ENCODE measurements around the gene DARS2. TPM values are rescaled to one million over a fixed set of nuclear protein-coding genes. Genes with fewer than 3 reads are reported as not detected.
"Not testable (repeated sequence)": the region's sequence is repeated elsewhere in the genome, so short reads cannot be mapped to it uniquely, and the experiment has no call there.

DARS2 gene
- total and polyA plus RNA-seq, 3 experiments from 2014 or later = 9.4 to 42.5 (median 39.4) TPM

- H3K4me1 ChIP-seq (ENCODE audit: insufficient read depth, low read length); POLR2A ChIA-PET; H3K4me3 Mint-ChIP-seq; H3K27ac ChIP-seq (ENCODE audit: low read depth, low read length); H3K9me3 ChIP-seq (ENCODE audit: low read length); H3K27me3 ChIP-seq (ENCODE audit: insufficient read depth, low read length, poor library complexity, severe bottlenecking); H3K9me3 Mint-ChIP-seq; DNase-seq; CTCF ChIA-PET; H3K27me3 Mint-ChIP-seq; H3K27ac Mint-ChIP-seq; H3K4me3 ChIP-seq (ENCODE audit: low read length): not testable (repeated sequence)
- H3K36me3 ChIP-seq (ENCODE audit: insufficient read depth, low read length) = peaks cover 24% of the 10 kb centered on the region
- Mint-ChIP-seq H3K36me3 (peaks cover 4 to 54% (median 23%) of the 10 kb centered on the region in 3 donors), H3K4me1 (peaks cover 7 to 11% (median 7%) of the 10 kb centered on the region in 3 donors)
Observed at GRCh38 chr1:173881117-173881516, 56.6 kb downstream of the DARS2 start.

DNA sequence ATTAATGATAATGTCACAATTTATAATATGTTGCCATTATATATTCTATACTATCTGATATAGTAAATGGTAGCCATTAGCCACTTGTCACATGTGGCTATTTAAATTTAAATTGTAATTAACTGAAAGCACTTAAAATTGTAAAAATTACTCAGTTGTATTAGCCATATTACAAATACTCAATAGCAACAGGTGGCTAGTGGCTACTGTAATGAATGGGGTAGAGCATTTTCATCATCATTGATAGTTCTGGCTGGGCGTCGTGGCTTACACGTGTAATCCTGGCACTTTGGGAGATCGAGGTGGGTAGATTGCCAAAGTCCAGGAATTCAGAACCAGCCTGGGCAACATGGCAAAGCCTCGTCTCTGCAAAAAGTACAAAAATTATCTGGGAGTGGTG, 60.2 kb downstream of the DARS2 start:
- CTCF ChIA-PET = no interaction called here
- H3K4me1 Mint-ChIP-seq = peaks cover 27 to 45% (median 40%) of the 10 kb centered on the region in 3 donors
- peak overlapping the region in 1 of 8 donors; percentile 22 for H3K27ac Mint-ChIP-seq

DNA sequence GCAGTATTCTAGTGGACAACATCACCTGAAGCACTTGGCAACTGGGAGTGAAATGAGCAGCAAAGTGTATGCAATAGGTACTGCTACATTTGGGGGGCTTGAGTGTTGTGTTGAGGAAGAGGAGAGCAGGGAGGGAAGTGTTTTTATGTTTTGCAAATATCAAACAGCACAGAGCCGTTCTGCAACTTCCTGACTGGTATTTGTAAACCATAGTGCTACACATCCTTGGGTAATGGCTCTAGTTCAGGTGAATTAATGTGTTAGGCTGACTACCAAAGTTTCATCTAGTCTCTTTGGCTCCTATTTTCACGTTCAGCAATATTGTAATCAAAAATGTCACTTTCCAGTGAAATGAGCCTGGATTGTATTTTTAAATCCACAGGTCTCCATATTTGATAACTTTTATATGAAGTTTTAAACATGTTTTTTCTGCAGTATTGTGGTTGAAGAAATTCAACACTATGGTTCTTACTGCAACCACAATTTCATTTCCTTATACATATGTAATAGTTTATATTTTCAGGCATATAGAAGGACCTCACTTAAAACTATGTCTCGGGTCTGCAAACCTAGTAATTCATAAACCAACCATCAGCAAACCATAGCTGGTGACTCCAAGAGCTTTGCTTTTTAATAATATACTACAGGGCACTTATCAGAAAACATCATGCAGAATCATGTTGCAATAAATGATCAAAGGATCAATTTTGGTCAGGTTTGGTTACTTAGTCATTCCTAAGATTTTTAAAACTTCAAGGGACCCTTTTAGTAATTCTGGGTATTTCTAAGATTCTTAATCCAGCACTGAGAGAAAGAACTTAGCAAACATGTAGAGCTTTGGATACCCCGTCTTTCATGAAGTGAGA, 62.5 kb downstream of the DARS2 start:
- Histone ChIP-seq H3K27ac (ENCODE audit: low read depth, low read length) (no peak overlapping the region), H3K27me3 (ENCODE audit: insufficient read depth, low read length, poor library complexity, severe bottlenecking) (no peaks in the 10 kb centered on the region), H3K36me3 (ENCODE audit: insufficient read depth, low read length) (peaks cover 12% of the 10 kb centered on the region), H3K4me3 (ENCODE audit: low read length) (no peak overlapping the region), H3K9me3 (ENCODE audit: low read length) (no peaks in the 10 kb centered on the region), H3K4me1 (ENCODE audit: insufficient read depth, low read length) (peaks cover 20% of the 10 kb centered on the region)
- Mint-ChIP-seq H3K4me3 (peak overlapping the region in 6 of 7 donors; percentile 6 to 73 (median 37)), H3K27ac (peak overlapping the region; percentile 5 to 91 (median 76)), H3K4me1 (peaks cover 30 to 63% (median 56%) of the 10 kb centered on the region in 3 donors), H3K9me3 (no peaks in the 10 kb centered on the region), H3K36me3 (peaks cover 19 to 55% (median 29%) of the 10 kb centered on the region in 3 donors), H3K27me3 (no peaks in the 10 kb centered on the region)
- DNase-seq = no peak
- POLR2A ChIA-PET = interaction anchor here (1.0 kb wide), 1 partner anchor 19 kb away, joined by 8 read pairs; the partner anchor contains the start of genes GAS5 and ZBTB37
- CTCF ChIA-PET = no interaction called here

More for the DNA sequence above, 60.2 kb downstream of the DARS2 start:
- Mint-ChIP-seq H3K9me3 (no peaks in the 10 kb centered on the region), H3K36me3 (peaks cover 6 to 49% (median 22%) of the 10 kb centered on the region in 3 donors), H3K4me3 (no peak overlapping the region), H3K27me3 (no peaks in the 10 kb centered on the region)
- Histone ChIP-seq H3K27me3 (ENCODE audit: insufficient read depth, low read length, poor library complexity, severe bottlenecking) (no peaks in the 10 kb centered on the region), H3K4me1 (ENCODE audit: insufficient read depth, low read length) (peaks cover 20% of the 10 kb centered on the region), H3K27ac (ENCODE audit: low read depth, low read length) (no peak overlapping the region), H3K36me3 (ENCODE audit: insufficient read depth, low read length) (peaks cover 12% of the 10 kb centered on the region), H3K4me3 (ENCODE audit: low read length) (no peak overlapping the region), H3K9me3 (ENCODE audit: low read length) (no peaks in the 10 kb centered on the region)
- no peak for DNase-seq
- POLR2A ChIA-PET = no interaction called here

DNA sequence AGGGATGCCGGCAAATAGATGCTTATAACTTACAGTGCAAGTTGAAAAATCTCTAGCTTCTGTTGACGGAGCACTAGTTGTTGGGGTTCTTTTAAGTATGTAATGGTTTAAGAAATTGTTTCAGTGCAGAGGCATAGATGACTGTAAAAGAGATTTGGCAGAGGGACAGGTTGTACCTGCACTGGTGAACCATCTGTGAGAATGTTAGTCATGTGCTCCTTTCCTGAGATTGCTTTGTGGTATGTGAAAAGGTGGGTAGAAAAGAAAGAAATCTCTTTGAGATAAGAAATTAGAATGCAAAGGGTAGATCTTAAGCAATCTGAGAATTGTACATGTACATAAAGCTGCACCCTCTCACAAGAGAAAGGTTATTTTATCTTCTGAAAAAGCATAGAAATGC, 63.2 kb downstream of the DARS2 start:
- Histone ChIP-seq H3K27me3 (ENCODE audit: insufficient read depth, low read length, poor library complexity, severe bottlenecking) (no peaks in the 10 kb centered on the region), H3K4me3 (ENCODE audit: low read length) (no peak overlapping the region), H3K27ac (ENCODE audit: low read depth, low read length) (no peak overlapping the region), H3K9me3 (ENCODE audit: low read length) (no peaks in the 10 kb centered on the region), H3K4me1 (ENCODE audit: insufficient read depth, low read length) (peaks cover 20% of the 10 kb centered on the region), H3K36me3 (ENCODE audit: insufficient read depth, low read length) (peaks cover 12% of the 10 kb centered on the region)
- H3K4me1 Mint-ChIP-seq = peaks cover 34 to 63% (median 62%) of the 10 kb centered on the region in 3 donors
- ChIA-PET POLR2A (interaction anchor here (1.0 kb wide), 1 partner anchor 20 kb away, joined by 8 read pairs; the partner anchor contains the start of genes GAS5 and ZBTB37), CTCF (no interaction called here)
- no peak for DNase-seq
- peak overlapping the region in 3 of 8 donors; percentile 17 to 29 (median 23) for H3K27ac Mint-ChIP-seq
- peaks cover 19 to 62% (median 32%) of the 10 kb centered on the region in 3 donors for H3K36me3 Mint-ChIP-seq
- H3K27me3 Mint-ChIP-seq = no peaks in the 10 kb centered on the region
- H3K9me3 Mint-ChIP-seq = no peaks in the 10 kb centered on the region
- peak overlapping the region in 5 of 7 donors; percentile 2 to 64 (median 27) for H3K4me3 Mint-ChIP-seq

DNA sequence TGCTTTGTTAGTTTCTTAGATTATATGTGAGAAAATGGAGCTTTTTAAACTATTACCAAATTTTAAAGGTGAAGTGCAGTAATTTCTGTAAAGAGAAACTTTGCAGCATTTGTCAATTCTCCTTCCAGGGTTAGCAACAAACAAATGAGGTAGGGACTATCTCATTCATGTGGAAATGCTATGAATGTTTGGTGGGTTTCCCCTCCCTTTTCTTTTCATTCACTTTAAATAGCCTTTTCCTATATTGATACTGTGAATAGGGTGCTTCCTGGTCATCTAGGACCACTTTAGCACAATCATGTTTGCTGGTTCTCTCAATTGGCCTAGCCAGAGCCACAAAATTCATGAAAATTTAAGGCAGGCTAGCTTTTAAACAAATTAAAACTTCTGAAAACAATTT, 64.3 kb downstream of the DARS2 start:
- Mint-ChIP-seq H3K27ac (no peak overlapping the region), H3K27me3 (no peaks in the 10 kb centered on the region), H3K9me3 (no peaks in the 10 kb centered on the region), H3K4me3 (no peak overlapping the region), H3K4me1 (peaks cover 34 to 64% (median 62%) of the 10 kb centered on the region in 3 donors), H3K36me3 (peaks cover 19 to 65% (median 33%) of the 10 kb centered on the region in 3 donors)
- no peak for DNase-seq
- Histone ChIP-seq H3K36me3 (ENCODE audit: insufficient read depth, low read length) (peaks cover 12% of the 10 kb centered on the region), H3K27me3 (ENCODE audit: insufficient read depth, low read length, poor library complexity, severe bottlenecking) (no peaks in the 10 kb centered on the region), H3K9me3 (ENCODE audit: low read length) (no peaks in the 10 kb centered on the region), H3K27ac (ENCODE audit: low read depth, low read length) (no peak overlapping the region), H3K4me1 (ENCODE audit: insufficient read depth, low read length) (peaks cover 20% of the 10 kb centered on the region), H3K4me3 (ENCODE audit: low read length) (no peak overlapping the region)
- POLR2A ChIA-PET = no interaction called here
- CTCF ChIA-PET = interaction anchor here (0.6 to 0.9 kb wide), 3 partner anchors 9 to 20 kb away, joined by 3 to 5 read pairs (median 3); partner anchors contain the start of gene ZBTB37

DNA sequence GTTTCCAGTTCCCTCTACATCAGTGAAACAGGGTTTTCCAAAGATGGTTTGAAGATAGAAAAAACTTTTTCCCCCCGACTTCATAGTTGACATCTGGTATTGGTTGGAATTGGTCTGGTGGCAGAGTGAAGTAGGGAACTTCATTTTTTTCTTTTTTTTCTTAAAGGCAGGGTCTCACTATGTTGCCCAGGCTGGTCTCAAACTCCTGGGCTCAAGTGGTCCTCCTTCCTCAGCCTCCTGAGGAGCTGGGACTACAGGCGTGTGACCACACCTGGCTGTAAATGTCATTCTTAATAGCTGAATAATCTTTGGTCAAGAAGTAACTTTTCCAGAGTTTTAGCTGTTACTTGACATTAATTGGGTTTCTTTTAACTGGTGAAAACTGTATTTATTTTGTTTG, 65.4 kb downstream of the DARS2 start:
- no peaks in the 10 kb centered on the region for H3K27me3 ChIP-seq (ENCODE audit: insufficient read depth, low read length, poor library complexity, severe bottlenecking)
- CTCF ChIA-PET = no interaction called here
- DNase-seq = no peak
- Mint-ChIP-seq H3K4me3 (no peak overlapping the region), H3K36me3 (peaks cover 19 to 71% (median 36%) of the 10 kb centered on the region in 3 donors), H3K27me3 (no peaks in the 10 kb centered on the region), H3K4me1 (peaks cover 34 to 72% (median 67%) of the 10 kb centered on the region in 3 donors), H3K9me3 (no peaks in the 10 kb centered on the region), H3K27ac (no peak overlapping the region)
- POLR2A ChIA-PET = no interaction called here
- H3K4me1 ChIP-seq (ENCODE audit: insufficient read depth, low read length) = peaks cover 20% of the 10 kb centered on the region
- H3K9me3 ChIP-seq (ENCODE audit: low read length) = no peaks in the 10 kb centered on the region
- no peak overlapping the region for H3K4me3 ChIP-seq (ENCODE audit: low read length)
- H3K27ac ChIP-seq (ENCODE audit: low read depth, low read length) = no peak overlapping the region
- H3K36me3 ChIP-seq (ENCODE audit: insufficient read depth, low read length) = peaks cover 12% of the 10 kb centered on the region

GRCh38 chr1:173893611-173894010, 69.1 kb downstream of the DARS2 start:
- no peaks in the 10 kb centered on the region for H3K4me1 ChIP-seq (ENCODE audit: insufficient read depth, low read length)
- CTCF ChIA-PET = no interaction called here
- no peak overlapping the region for H3K27ac Mint-ChIP-seq
- no peaks in the 10 kb centered on the region for H3K36me3 ChIP-seq (ENCODE audit: insufficient read depth, low read length)
- no peak overlapping the region for H3K4me3 ChIP-seq (ENCODE audit: low read length)
- H3K9me3 ChIP-seq (ENCODE audit: low read length) = no peaks in the 10 kb centered on the region
- no peak for DNase-seq
- H3K27ac ChIP-seq (ENCODE audit: low read depth, low read length) = no peak overlapping the region
- no peaks in the 10 kb centered on the region for H3K27me3 Mint-ChIP-seq
- no peaks in the 10 kb centered on the region for H3K9me3 Mint-ChIP-seq
- POLR2A ChIA-PET = no interaction called here
- H3K4me3 Mint-ChIP-seq = no peak overlapping the region
- H3K27me3 ChIP-seq (ENCODE audit: insufficient read depth, low read length, poor library complexity, severe bottlenecking) = no peaks in the 10 kb centered on the region
- H3K4me1 Mint-ChIP-seq = peaks cover 7 to 38% (median 37%) of the 10 kb centered on the region in 3 donors
- H3K36me3 Mint-ChIP-seq = peaks cover 19 to 60% (median 24%) of the 10 kb centered on the region in 3 donors

DNA sequence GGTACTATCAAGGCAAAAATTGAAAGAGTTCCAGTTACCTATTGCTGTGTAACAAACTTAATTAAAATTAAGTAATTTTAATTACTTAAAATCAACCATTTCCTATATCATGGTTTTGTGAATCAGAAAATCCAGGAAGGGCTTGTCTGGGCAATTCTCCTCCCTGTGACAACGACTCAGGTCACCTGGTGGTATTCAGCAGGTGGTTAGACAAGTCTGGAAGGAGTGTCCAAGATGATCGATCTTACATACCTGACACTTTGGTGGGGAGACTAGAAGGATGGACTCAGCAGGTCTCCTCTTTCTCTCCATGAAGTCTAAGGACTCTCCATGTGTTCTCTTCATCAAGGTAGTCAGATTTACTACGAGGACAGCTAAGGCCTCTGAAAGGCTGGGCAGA, 69.7 kb downstream of the DARS2 start:
- Histone ChIP-seq H3K9me3 (ENCODE audit: low read length) (no peaks in the 10 kb centered on the region), H3K27me3 (ENCODE audit: insufficient read depth, low read length, poor library complexity, severe bottlenecking) (no peaks in the 10 kb centered on the region), H3K4me1 (ENCODE audit: insufficient read depth, low read length) (no peaks in the 10 kb centered on the region), H3K4me3 (ENCODE audit: low read length) (no peak overlapping the region), H3K36me3 (ENCODE audit: insufficient read depth, low read length) (no peaks in the 10 kb centered on the region), H3K27ac (ENCODE audit: low read depth, low read length) (no peak overlapping the region)
- POLR2A ChIA-PET = no interaction called here
- Mint-ChIP-seq H3K27ac (peak overlapping the region in 1 of 8 donors; percentile 74), H3K36me3 (peaks cover 18 to 64% (median 23%) of the 10 kb centered on the region in 3 donors), H3K27me3 (no peaks in the 10 kb centered on the region), H3K9me3 (no peaks in the 10 kb centered on the region), H3K4me3 (no peak overlapping the region), H3K4me1 (peaks cover 7 to 40% (median 32%) of the 10 kb centered on the region in 3 donors)
- CTCF ChIA-PET = no interaction called here
- no peak for DNase-seq
